B cell (primary cell): ENCODE results near the gene NEURL2. TPM values are rescaled to one million over a fixed set of nuclear protein-coding genes. Genes with fewer than 3 reads are reported as not detected.

Source experiments
- ATAC-seq: fragments of 200-7000 bp; cut with Tn5 transposase; one replicate; pipeline ENCODE4 v1.10.0; 2021; ENCODE audit warnings: low read depth, mild to moderate bottlenecking, moderate number of reproducible peaks, moderate library complexity
- CTCF ChIA-PET: fragments of 350-600 bp; sonication (Branson Sonifier 250); formaldehyde crosslinking; loops from one replicate; lab custom pipeline; 2021; ENCODE audit warnings: antibody characterized with exemption, inconsistent platforms; lab: Charles Lee
- POLR2A ChIA-PET: fragments of 350-600 bp; sonication (Branson Sonifier 250); formaldehyde crosslinking; loops from one replicate; lab custom pipeline; 2021; ENCODE audit warnings: antibody characterized with exemption; lab: Charles Lee
- DNase-seq: peaks from one replicate; pipeline ENCODE4 v3.0.0; 2013
- H2AFZ ChIP-seq: 2 replicates; pipeline ENCODE4 v1.6.1; 2012; ENCODE audit warnings: mild to moderate bottlenecking, low read depth, low read length; ENCODE audit not compliant: insufficient read depth, poor library complexity, severe bottlenecking
- H3K27ac ChIP-seq, 2 donors: 1 replicate in 1 of 2; 2 replicates in 1 of 2; pipeline ENCODE4 v1.5.1; 2012 to 2013; ENCODE audit warnings: low read length in 2 of 2, mild to moderate bottlenecking in 2 of 2, moderate library complexity in 1 of 2
- H3K27me3 ChIP-seq, 4 experiments: fragments of 200-600 bp in 1 of 4; sonication (generic) in 1 of 4; replicated peaks in 1 of 4; 1 replicate in 2 of 4; 2 replicates in 2 of 4; pipeline versions ENCODE4 v1.6.1 to v1.7.0; 2013 to 2016; ENCODE audit warnings: low read length in 3 of 4, mild to moderate bottlenecking in 2 of 4, mixed read lengths in 1 of 4, moderate library complexity in 1 of 4; ENCODE audit not compliant: insufficient read depth in 4 of 4, control insufficient read depth in 3 of 4; ENCODE audit errors: control extremely low read depth in 1 of 4
- H3K36me3 ChIP-seq, 2 experiments: replicated peaks in 1 of 2; 1 replicate in 1 of 2; 2 replicates in 1 of 2; pipeline versions ENCODE4 v1.6.1 to v1.7.1; 2013; ENCODE audit warnings: low read length in 1 of 2; ENCODE audit not compliant: insufficient read depth in 2 of 2, control insufficient read depth in 1 of 2; ENCODE audit errors: control extremely low read depth in 1 of 2, extremely low read depth in 1 of 2
- H3K4me1 ChIP-seq, 2 donors: fragments of 200-600 bp in 1 of 2; sonication (generic) in 1 of 2; 1 replicate in 1 of 2; 2 replicates in 1 of 2; pipeline versions ENCODE4 v1.5.1 to v1.6.1; 2013 to 2017; ENCODE audit warnings: low read length in 2 of 2; ENCODE audit not compliant: control insufficient read depth in 2 of 2, insufficient read depth in 2 of 2
- H3K4me2 ChIP-seq: replicated peaks from 2 replicates; pipeline ENCODE3; 2012; ENCODE audit warnings: mild to moderate bottlenecking, low read depth, low read length; ENCODE audit not compliant: poor library complexity, severe bottlenecking
- H3K4me3 ChIP-seq, 5 experiments: fragments of 200-600 bp in 1 of 5; sonication (generic) in 1 of 5; 1 replicate in 3 of 5; 2 replicates in 2 of 5; pipeline versions ENCODE4 v1.5.1 to v1.7.0; 2011 to 2016; ENCODE audit warnings: low read length in 4 of 5, mild to moderate bottlenecking in 4 of 5, low read depth in 2 of 5, control low read depth in 1 of 5, moderate library complexity in 1 of 5; ENCODE audit not compliant: insufficient read depth in 1 of 5; ENCODE audit errors: control extremely low read depth in 1 of 5, extremely low read depth in 1 of 5
- H3K79me2 ChIP-seq: fragments of 200-600 bp; sonication (generic); one replicate; pipeline ENCODE4 v1.6.0; 2016; ENCODE audit warnings: low read length; ENCODE audit not compliant: control insufficient read depth, insufficient read depth
- H3K9ac ChIP-seq: fragments of 200-600 bp; sonication (generic); 2 replicates; pipeline ENCODE4 v1.6.1; 2017; ENCODE audit warnings: mild to moderate bottlenecking, low read length, moderate library complexity
- H3K9me3 ChIP-seq, 3 donors: one replicate each; pipeline versions ENCODE4 v1.6.1 to v1.7.1; 2013; ENCODE audit warnings: low read length in 2 of 3; ENCODE audit not compliant: control insufficient read depth in 2 of 3, insufficient read depth in 1 of 3; ENCODE audit errors: control extremely low read depth in 1 of 3
- H4K20me1 ChIP-seq: 2 replicates; pipeline ENCODE4 v1.6.0; 2012; ENCODE audit warnings: mild to moderate bottlenecking, low read length; ENCODE audit not compliant: insufficient read depth, control insufficient read depth, poor library complexity, severe bottlenecking
- H3K27ac Mint-ChIP-seq: one replicate; pipeline ENCODE4 v1.8.0; 2021; ENCODE audit warnings: mixed read lengths
- H3K27me3 Mint-ChIP-seq: one replicate; pipeline ENCODE4 v1.8.0; 2021; ENCODE audit warnings: mixed read lengths
- H3K4me1 Mint-ChIP-seq: one replicate; pipeline ENCODE4 v1.8.0; 2021; ENCODE audit warnings: mixed read lengths
- H3K4me3 Mint-ChIP-seq: one replicate; pipeline ENCODE4 v1.8.0; 2021; ENCODE audit warnings: mixed read lengths
- H3K9me3 Mint-ChIP-seq: one replicate; pipeline ENCODE4 v1.8.0; 2022; ENCODE audit warnings: mixed read lengths; ENCODE audit not compliant: insufficient read depth
- CTCF ChIP-seq: fragments of 200-600 bp; IDR thresholded peaks from one replicate; pipeline ENCODE4 v1.8.0; 2022; ENCODE audit warnings: antibody characterized with exemption, mild to moderate bottlenecking
- EZH2 ChIP-seq: IDR thresholded peaks from 2 replicates; pipeline ENCODE4 v1.6.1; 2012; ENCODE audit warnings: borderline replicate concordance, low read depth, mild to moderate bottlenecking, moderate library complexity, low read length; ENCODE audit not compliant: insufficient read depth, poor library complexity, severe bottlenecking
- WGBS: methylation state at CpG from one replicate; pipeline ENCODE4 v1.1.5; 2013; ENCODE audit warnings: missing lambda C conversion rate; ENCODE audit not compliant: insufficient coverage; 5-methylcytosine and 5-hydroxymethylcytosine counted together
- intact Hi-C: fragments of 100-400 bp; cut with micrococcal nuclease; formaldehyde crosslinking; loops from one replicate; pipeline ENCODE4 v1.10.0; 2022
- polyA plus RNA-seq: library from polyadenylated mRNA; depleted of rRNA; stranded (reverse); fragments of >200 nt; gene quantifications from 2 replicates; pipeline ENCODE4 v1.2.3, GENCODE V29; 2012
- total RNA-seq, 2 donors: library from RNA; stranded (reverse); fragments of 120-200 nt in 1 of 2; gene quantifications; 1 replicate in 1 of 2; 2 replicates in 1 of 2; pipeline versions ENCODE4 v1.2.3 to v1.2.4, GENCODE V29; 2013 to 2022

NEURL2 gene
- total and polyA plus RNA-seq, 2 donors (not counting 1 experiment from before 2014, with no cell fraction given) = 3.3 to 5.4 TPM

- Mint-ChIP-seq H3K4me3 (peak overlapping the region; percentile 94), H3K27ac (peak overlapping the region; percentile 28), H3K9me3 (no peaks in the 10 kb centered on the region), H3K4me1 (peaks cover 20% of the 10 kb centered on the region), H3K27me3 (peaks cover 7% of the 10 kb centered on the region)
- H3K36me3 ChIP-seq = no peaks in the 10 kb centered on the region
- H3K27ac ChIP-seq = no peak overlapping the region
- no peaks in the 10 kb centered on the region for H3K79me2 ChIP-seq
- TF ChIP-seq CTCF (no peak), EZH2 (no peak)
- POLR2A ChIA-PET = interaction anchor here (0.5 to 3.8 kb wide), 10 partner anchors 12 to 240 kb away, joined by 3 to 21 read pairs (median 4); partner anchors contain the start of genes CTSA, NEURL2, PCIF1 and ZNF335
- peaks cover 0 to 19% (median 9%) of the 10 kb centered on the region in 4 experiments for H3K27me3 ChIP-seq
- H4K20me1 ChIP-seq = no peaks in the 10 kb centered on the region
- peak overlapping the region; percentile 89 for H2AFZ ChIP-seq
- H3K4me2 ChIP-seq = peak overlapping the region; percentile 92
- CTCF ChIA-PET = interaction anchor here (0.7 kb wide), 1 partner anchor 112 kb away, joined by 4 read pairs; no protein-coding TSS in a partner anchor
- DNase-seq (peak; percentile 95), ATAC-seq (peak; percentile 93)
- peaks cover 14 to 22% of the 10 kb centered on the region in 2 donors for H3K4me1 ChIP-seq
- intact Hi-C loops = loop anchor here (1.0 kb wide), 5 partner anchors 20 to 61 kb away; partner anchors contain the start of genes ACOT8, CTSA, NEURL2 and PCIF1
- 2% methylated on average over 41 of the region's 43 CpGs for WGBS
- peak overlapping the region; percentile 69 for H3K9ac ChIP-seq
- peak overlapping the region in 4 of 5 experiments; percentile 37 to 65 (median 60) for H3K4me3 ChIP-seq
- H3K9me3 ChIP-seq = peaks cover 0 to 11% (median 0%) of the 10 kb centered on the region in 3 donors
Measured at GRCh38 chr20:45910670-45911485, 19.9 kb upstream of the NEURL2 start.
